Hematopoietic multipotent progenitor cell treated with erythropoietin and hydrocortisone succinate and interleukin-3 and kit ligand, for 8 days (in vitro differentiated cells): Measurements from ENCODE around the gene IKBKE.

Source experiments
- DNase-seq: peaks from one replicate; pipeline ENCODE4 v3.0.0-alpha.2; 2015

The IKBKE gene

DNA sequence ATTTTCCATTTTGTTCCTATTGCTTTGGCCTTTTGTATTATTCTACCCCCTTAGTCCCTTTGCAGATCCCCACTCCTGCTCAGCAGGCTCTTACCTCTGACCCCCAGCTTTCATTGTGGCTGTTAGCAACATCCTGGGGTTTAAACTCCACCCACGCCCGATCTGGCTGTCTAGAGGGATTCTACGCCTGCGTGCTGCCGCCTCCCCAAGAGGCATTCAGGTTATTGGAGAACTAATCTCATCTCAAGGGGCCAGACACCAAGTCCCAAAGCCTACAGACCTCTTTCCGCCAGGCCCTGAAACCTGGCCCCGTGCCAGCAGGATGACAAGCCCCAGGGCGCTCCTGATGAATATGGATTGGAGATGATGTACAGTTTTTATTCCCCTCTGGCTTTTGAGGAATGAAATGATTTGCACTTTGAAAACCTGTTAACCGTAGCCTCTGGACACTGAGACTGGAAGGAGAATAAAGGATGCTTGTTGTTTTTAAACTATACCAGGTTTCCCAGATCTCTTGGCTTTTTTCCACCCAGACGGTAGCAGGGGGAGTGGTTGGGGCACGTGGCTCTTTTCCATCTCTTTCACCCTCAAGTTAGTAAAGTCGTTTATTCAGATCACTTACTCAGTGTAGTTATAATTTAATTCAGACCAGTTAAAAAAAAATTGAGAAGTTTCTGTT lies 14.5 kb upstream of the IKBKE start:
- peak; percentile 73 for DNase-seq

DNA sequence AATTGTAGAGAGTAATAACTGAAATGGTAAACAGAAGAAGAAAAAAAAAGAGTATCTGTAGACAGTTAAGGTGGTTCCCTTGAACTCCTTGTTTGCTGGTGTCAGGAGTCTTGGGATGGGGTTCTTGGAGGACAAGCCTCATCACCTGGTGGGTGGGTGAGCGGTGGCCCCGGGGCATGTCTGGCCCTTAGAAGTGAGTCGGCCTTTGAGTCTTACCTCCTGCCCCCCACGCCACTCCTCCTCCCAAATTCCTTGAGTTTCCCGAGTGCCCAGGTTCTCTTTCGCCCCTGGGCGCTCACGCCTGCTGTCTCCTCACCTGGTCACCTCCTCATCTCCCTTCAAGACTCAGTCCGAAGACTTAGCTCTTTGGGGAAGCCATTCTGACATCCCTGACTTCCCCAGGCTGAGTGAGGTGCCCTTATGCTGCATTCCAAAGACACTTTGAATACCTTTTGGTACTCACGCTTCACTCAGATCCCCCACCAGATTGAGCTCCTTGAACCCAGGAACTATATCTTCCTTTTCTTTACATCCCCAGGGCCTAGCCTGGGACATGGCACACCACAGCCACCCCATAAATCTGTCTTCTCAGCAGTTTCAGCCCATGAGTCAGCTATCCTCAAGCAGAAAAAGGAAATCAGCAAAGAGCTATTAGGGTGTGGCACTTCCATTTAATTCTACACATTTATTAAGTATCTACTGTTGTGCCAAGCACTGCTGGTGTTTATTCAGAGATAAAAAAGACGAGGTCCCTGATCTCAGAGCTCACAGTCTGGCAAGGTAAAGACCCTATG lies 13.5 kb upstream of the IKBKE start:
- no peak for DNase-seq

DNA sequence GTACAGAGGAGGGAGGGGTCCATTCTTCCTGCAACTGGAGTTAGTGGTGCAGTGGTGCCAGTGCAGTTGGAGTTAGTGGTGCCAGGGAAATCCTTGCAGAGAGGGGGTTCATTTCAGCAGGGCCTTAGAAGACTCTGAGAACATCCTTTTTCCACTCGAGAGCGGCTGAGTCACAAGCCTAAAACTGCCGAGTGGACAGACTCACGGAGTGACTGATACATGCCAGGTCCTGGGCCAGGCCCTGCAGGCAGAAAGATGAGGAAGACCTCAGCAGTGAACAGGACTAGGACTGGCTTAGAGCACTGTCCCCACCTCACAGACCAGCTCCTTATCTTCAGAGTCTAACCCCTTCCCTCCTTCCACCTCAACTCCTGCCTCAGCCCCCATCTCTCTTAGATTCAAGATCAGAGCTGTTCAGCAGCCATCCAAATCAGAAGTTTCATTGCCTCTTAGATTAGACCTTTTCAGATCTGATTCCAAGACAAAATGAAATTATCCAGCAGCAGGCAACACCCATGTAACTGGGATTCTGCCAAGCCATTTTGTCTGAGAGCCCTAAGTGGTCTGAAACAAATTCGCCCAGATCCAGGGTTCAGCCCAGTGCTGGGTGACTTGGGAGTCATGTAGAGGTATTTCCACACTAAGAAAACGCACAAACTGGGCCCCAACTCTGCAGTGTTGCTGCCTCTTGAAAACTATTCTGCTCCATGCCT lies 12.7 kb upstream of the IKBKE start:
- no peak for DNase-seq

DNA sequence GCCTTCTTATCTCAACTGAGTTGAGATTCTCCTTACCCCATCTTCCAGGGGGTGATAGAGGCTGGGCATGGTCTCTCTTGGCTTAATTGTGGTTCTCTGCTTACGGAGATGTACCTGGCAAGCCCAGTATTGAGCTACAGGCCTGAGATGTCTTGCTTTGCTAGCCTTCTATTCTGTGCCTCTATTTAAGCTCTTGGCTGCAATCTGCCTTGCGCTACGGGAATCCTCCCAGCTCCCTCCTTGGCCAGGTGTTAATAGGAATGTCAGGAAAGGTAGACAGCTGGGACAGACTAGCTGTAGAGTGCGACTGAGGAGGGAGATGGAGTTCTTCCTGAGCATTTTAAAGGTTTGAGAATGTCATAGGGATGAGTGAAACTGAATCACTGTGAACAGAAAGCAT lies 10.6 kb upstream of the IKBKE start:
- DNase-seq: no peak

DNA sequence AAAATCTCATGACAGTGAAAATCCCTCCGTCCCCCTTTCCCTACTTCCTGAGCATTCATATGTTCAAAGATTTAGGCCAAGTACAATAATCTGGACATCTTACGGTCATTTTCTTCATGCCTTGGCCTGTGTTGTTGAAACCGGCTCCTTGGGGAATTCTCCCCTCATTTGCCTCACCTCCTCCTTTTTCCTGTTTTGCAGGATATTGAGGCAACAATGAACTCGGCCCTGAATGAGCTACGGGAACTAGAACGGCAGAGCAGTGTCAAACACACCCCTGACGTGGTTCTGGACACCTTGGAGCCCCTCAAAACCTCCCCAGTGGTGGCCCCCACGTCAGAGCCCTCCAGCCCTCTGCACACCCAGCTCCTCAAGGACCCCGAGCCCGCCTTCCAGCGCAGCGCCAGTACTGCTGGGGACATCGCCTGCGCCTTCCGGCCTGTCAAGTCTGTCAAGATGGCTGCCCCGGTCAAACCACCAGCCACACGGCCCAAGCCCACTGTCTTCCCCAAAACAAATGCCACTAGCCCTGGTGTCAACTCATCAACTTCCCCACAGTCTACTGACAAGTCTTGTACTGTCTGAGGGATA lies 9.3 kb upstream of the IKBKE start:
- DNase-seq: no peak

DNA sequence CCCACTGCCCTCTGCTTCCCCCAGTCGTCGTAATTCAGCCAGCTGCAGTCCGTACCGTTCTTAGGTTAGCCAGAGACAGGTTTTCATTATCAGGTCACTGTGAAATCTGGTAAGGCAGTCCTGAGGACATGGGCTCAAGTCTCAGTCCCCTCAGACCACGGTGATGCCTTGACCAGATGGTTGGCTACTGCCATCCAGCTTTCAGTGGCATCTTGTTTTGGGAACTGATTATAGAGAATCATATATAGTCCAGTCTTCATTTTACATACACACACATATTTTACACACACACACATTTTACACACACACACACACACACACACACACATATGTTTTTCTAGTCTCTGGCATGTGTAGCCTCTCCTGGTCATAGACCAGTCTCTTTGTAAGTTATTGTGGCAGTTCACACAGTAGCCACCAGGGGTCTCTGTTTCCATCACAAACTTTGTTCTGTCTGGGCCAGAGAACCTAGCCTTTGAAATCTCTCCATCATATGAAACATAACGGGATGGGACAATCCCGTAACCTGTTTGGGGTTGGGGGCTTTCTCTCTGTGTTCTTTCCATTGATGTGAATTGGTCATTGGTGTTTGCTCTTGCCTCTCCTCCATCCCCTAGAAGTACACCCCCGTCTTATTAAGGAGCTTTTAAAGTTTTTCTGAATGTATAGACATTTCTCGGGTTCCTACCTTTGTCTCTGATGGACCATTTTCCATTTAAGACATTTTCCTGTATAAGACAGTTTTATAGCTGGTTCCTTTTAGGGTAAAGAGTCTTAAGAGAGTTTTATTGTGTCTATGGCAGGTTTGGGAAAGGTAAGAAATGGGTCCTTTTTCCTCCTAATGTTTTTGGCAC lies 8.4 kb upstream of the IKBKE start:
- peak; percentile 74 for DNase-seq

DNA sequence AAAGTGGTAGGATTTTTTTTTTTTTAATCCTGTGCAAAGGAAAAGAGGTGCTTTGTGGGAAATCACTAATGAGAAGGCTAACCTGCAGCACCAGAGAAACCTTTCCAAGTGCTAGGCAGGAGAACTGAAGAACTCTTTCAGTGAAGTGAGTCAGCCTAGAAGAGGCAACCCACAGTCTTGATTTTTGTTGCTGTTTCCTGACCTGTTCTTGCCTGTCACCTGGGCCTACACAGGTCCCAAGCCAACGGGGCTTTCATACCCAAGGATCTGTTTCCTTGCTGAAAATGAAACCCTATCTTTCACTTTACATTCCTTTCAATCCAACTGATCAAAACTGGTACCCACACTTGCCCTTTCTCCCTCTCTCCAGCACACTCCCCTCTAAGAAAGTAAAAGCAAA lies 7.1 kb upstream of the IKBKE start:
- DNase-seq: no peak

DNA sequence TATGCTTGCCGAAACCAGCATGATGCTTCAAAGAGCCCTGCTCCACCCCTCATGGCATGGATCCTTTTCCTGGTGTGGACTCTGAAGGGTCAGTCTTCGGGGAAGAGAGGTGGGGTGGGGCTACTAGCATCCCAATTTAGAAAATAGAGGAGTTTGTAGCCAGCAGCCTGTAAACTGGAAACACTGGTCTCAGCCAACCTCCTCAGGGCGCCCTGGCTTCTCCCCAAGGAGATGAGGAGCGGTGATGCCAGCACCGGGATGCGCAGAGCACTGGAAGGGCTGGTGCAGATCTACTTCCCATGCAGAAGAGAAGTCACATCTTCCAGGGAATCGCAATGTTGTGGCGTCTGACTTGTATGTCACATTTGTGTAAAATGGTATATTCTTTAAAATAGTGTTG lies 6.4 kb upstream of the IKBKE start:
- DNase-seq: no peak

DNA sequence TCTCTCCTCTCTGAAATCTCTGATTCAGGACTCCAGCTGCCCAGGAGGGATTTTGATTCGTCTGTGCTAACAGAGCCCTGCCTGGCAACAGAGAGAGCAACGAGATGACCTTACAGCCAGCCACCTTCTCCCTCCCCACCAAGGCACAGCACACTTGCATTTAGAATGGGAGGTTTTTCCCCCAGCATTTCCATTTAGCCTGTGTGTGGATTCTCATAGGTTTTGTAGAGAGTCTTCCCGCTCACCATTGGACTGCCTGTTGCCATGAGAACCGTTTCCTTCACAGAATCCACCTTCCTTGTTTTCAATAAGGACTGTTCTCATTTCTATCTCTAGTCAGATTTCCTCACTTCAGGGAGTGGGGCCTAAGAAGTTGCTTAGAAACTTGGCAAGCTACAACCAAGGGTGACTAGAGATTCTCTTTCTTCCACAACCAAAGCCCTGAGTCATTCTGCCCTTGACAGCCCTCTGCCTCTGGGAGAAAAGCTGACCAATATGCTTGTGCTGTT lies 5.8 kb upstream of the IKBKE start:
- peak; percentile 13 for DNase-seq

DNA sequence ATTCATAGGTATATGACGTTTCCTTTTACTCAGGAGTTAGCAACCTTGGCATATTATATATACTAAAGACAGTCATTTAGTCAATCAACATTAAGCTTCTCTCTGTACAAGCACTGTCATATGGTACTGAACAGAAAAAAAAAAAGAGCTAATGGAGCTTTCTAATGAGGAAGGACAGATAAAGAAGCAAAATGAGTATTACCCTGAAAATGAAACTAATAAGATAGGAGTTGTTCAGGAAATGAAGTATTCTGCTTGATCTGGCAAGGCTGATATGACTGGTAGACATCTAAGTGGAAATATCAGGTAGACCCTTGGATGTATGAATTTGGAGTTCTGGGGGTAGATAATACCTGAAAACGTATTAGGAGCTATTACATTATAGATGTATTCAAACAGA lies 4.3 kb upstream of the IKBKE start:
- DNase-seq: no peak

DNA sequence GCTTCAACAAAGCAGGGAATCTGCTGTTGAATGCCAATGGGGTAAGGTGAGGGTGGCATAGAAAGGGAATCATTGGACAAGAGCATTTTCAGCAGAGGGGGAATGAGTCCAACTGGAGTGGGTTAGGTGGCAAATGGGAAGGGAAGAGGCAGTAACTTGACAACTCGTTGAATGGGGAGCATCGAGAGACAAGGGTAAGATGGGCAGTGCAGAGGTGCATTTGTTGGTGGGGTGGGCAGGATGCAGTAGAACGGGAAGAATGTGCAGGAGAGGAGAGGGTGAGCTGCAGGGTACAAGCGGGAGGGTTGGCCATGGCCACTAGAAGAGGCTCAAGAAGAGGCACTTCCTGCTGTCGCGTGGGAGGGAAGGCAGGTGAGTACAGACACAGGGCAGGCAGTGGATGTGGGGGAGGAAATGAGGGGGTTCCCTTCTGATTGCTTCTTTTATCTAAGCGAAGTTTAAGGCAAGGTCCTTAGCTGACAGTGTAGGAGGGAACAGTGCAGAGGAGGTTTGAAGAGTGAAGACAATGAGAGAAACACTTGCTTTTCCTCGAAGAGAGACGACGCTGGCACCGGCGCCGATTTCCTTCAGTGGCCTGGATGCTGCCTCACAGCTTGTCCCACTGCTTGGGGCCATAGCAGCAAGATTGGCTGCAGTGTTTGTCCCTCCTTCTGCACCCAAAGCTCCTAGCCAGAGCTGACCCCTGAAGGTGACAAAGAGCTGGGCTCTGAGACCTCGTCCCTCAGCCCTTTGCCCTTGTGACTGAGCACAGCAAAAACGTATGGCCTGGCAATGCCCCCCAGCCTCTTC lies 3.2 kb upstream of the IKBKE start:
- DNase-seq: no peak

DNA sequence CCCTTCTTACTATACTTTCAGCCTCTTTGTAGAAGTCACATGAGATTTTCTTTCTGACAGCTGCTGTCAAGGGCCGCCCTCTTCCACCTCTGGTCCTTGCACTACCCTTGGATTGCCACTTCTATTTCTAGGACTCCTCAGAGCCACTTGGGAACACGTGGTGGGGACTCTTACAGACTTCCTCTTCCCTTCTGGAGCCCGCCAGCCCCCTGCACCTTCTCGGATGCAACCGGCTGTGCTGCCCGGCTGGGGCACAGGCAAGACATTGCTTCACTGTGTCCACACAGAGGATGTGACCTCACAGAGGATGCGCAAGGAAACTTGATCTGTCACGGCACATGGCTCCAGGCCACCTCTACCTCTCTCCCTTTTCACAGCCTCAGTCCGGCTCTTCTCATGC lies 2.4 kb upstream of the IKBKE start:
- no peak for DNase-seq

DNA sequence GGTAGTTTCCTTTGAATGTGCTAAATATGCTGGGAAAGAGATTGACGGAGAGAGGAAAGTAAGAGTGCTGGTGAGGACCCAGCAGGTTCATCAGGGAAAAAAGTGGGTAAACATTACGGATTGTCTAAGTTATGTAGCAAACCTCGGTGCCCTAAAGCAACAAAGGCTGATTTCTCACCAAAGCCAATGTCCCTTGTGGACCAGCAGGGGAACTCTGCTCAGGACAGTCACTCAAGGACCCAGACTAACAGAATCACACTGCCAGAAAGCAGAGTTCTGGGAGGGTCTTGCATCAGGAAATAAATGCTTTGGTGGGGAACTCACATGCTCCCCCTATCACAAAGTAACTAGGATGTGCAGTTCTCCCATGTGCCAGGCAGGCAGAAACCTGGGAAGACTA lies 1.7 kb upstream of the IKBKE start:
- DNase-seq: no peak

DNA sequence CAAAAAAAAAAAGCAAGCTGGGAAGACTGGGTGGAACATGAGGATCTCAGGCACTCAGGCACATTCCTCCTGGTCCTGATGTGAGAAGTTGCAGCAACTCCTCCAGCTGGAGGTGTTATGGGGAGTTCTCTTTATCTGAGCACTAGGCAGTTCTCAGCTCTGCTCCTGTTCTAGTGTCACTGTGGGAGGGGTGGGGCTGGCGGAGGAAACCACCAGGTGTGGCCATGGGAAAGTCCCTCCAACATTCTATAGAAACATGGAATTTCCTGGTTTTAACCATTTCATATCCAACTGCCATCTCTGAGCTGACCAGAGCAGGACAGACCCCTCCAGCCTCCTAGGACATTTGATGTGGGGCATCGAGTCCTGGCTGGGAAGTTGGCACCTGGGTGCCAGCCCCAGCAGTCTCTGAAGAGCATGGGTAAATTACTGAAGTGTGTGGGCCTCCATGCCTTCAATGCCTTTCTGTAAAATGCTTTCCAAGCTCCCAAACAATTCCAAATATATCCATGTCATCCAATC lies 804 bp upstream of the IKBKE start:
- DNase-seq: no peak

DNA sequence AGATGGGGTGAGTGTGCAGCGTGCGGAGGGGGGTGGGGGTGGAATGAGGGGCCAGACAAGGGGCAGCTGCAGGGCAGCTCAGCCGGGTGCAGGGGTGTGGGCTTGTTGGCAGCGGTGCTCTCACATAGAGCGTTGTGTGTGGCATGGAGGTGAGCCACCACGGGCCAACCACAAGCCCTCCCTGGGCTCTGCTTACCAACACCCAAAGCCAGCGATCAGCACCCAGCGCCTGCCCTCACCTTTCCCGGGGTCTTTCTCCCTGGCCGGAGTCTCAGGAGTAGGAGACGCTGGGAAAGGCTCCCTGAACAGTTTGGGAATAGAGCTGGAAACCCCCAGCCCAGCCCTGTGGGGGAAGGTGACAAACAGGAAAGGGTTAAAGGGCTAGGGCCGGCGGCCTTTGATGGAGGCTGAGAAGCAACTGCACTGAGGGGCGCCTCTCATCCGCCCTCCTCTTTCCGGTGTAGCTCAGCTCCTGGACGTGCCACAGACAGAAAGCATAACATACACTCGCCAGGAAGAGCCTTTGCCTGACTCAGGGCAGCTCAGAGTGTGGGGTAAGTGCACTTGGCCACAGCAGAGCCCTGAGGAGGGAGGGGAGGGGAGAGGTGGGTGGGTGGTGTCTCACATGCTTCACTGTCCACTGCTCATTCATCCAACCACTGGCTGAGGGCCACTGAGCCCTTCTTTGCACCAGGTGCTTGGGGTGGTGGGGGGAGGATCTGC lies 577 bp downstream of the IKBKE start:
- peak; percentile 11 for DNase-seq

DNA sequence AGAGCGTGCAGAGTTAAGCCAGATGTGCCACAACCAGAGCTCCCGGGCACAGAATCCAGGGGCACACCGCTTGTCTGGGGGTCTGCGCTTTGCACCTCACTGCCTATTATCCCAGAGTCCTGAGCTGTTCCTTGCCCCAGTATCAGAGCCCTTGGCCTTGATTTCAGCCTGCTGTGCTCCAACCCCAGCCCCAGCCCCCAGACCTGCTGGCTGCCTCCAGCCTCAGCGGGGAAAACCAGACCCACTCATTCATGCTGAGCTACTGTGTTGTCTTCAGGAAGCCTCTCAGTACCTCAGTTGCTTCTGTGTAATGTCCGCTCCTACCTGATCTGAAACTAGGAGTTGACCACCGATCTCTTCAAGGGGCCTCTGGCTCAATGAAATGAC lies 1.1 kb downstream of the IKBKE start:
- DNase-seq: no peak

DNA sequence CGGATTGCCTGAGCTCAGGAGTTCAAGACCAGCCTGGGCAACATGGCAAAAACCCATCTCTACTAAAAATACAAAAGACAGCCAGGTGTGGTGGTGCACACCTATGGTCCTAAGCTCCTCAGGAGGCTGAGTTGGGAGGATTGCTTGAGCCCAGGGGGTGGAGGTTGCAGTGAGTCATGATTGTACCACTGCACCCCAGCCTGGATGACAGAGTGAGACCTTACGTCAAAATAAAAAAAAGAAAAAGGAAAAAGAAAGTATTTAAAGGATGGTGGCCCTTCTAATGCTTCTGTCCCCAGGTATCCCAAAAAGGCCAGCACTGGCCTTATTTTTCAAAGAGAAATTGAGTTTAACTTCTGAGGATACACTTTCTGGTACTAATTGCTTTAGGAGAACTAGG lies 1.7 kb downstream of the IKBKE start:
- no peak for DNase-seq

DNA sequence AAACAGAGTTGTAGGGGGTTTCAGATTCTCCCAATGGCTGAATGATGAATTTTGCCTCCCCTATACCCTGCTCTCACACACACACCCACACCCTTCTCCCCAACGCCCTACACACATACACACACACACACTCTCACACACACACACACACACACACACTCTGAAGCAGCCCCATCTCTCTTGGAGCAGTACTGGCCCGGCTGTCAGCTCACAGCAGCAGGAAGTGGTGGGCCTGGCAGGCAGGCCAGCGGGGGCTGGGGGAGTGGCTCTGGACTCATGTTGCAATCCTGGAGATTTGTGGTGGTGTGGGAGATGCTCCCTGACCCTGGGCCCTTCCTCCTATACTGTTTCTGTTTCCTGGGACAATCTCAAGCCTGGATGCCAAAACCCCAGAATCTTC lies 2.2 kb downstream of the IKBKE start:
- DNase-seq: no peak

DNA sequence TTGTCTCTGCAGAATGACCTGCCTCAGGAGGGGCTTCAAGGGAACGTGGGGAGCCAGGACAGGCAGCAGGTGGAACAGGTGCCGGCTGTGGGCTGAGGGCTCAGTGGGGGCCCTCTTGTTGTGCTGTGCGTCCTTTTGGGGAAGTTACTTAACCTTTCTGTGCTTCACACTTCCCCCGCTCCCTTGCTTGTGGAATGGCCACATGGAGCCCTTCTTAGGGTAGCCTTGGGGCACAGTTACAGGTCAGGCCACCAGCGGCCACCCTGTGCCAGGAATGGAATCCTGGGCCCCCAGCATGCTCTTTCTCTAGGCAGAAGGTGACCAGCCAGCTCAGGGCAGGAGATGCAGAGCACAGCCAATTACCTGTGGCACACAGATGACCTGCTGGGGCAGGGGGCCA lies 2.6 kb downstream of the IKBKE start:
- DNase-seq: no peak

DNA sequence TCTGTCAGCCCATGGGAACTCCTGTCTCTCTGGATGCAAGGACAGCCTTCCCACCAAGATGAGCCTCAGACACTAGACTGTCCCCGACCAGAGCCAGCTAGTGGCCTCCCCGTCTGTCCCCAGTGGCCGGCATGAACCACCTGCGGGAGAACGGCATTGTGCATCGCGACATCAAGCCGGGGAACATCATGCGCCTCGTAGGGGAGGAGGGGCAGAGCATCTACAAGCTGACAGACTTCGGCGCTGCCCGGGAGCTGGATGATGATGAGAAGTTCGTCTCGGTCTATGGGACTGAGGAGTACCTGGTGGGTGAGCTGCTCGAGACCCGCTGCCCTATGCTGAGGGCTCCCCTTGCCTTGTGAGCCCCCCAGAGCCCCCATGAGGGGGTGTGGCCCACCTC lies 5.8 kb downstream of the IKBKE start:
- no peak for DNase-seq

DNA sequence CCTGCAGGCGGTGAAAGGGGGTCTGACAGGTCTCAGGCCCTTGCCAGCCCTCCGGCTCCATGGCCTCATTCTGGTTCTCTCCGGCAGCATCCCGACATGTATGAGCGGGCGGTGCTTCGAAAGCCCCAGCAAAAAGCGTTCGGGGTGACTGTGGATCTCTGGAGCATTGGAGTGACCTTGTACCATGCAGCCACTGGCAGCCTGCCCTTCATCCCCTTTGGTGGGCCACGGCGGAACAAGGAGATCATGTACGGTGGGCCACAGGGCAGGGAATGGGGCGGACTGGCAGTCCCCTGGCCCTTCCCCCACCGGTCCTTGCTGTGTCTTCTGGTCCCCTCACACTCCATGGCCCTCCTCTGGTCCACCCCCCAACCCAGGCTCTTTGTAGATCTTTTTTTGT lies 6.3 kb downstream of the IKBKE start:
- DNase-seq: no peak
